HG03460 (cell line): ENCODE data around the gene SORBS2.

Experiments
- ATAC-seq: cut with Tn5 transposase; IDR thresholded peaks from one replicate; pipeline ENCODE4 v1.9.1; 2021; ENCODE audit not compliant: unreplicated experiment

SORBS2 gene

DNA sequence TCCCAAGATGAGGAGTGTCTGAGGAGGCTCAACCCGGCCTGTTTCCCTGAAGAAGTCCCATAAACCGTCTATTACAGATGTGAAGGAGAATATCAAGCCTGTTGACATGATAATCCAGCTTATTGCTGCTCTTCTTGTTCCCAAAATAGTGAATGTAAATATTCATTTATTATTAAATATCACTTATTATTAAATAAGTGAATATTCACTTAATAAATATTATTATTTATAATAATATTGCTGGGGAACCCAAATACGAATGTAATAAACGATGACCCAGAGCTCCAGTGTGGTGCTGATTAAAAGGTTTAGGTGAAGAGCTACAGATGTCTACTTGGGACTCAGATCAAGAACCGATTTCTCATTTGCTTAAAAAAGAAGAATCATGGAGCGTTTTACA is 23.8 kb upstream of the SORBS2 start:
- ATAC-seq = no peak

DNA sequence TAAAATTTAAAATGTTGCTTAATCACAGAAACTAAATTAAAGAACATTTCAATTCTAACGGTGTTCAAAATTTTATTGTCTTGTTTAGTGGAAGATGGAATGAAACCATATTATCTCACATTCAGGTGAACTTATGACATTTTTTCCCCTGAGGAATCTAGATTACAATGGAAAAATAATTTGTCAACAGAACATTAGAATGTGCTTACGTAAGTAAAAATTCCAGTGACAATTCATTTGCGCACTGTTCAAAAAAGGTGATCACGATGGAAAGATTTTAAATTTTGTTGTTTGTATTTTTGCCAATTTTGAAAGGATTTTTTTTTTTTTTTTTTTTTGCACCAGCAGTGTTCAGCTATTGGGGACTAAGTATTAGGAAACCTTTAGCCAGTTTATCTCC is 23.3 kb upstream of the SORBS2 start:
- ATAC-seq = no peak

DNA sequence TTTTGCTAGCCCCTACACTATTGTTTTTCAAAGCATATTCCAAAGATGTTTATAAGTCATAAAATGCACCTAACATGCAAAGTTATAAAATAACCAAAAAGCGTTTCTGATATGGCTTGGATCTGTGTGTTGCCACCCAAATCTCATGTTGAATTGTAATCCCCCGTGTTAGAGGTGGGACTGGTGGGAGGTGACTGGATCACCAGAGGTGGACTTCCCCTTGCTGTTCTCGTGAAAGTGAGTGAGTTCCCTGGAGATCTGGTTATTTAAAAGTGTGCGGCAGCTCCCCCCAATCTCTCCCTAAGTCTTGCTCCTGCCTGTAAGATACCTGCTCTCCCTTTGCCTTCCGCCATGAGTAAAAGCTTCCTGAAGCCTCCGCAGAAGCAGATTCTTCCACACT is 22.8 kb upstream of the SORBS2 start:
- ATAC-seq = no peak

DNA sequence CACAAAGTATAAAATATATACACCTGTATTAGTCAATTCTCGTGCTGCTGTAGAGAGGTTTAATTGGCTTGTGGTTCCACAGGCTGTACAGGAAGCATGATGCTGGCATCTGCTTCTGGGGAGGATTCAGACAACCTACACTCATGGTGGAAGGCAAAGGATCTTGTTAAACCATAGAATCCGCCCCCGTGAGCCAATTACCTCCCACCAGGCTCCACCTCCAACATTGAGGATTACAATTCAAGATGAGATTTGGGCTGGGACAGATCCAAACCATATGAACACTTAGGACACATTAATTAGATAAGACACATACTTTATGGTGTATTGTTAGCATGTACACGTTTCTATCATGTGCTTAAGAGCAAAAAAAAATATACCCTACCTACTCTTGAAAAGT is 22.1 kb upstream of the SORBS2 start:
- ATAC-seq = no peak

DNA sequence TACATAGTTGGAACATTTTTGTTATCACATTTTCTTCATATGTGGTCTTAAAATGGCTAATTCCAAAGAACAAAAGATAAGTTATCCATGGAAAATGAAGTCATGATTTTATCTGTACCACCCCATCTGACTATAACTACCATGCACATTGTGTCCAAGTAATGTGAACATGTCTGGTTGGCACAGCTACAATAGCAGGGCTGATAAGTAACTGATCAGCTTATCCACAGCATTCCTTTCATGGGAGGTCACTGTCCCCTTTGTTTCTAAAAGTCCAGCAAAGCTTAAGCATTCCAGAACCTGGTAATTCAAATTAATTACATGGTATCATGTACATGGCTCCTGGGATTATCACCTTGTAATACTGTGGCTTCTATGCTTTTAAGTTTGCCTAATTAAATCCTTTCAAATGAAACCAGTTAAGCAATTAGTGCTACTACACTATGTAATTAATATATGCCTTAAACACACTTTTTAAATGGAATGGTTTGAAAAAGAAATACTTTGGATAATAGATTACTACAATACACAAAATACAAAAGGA is 21.1 kb upstream of the SORBS2 start:
- ATAC-seq = no peak

DNA sequence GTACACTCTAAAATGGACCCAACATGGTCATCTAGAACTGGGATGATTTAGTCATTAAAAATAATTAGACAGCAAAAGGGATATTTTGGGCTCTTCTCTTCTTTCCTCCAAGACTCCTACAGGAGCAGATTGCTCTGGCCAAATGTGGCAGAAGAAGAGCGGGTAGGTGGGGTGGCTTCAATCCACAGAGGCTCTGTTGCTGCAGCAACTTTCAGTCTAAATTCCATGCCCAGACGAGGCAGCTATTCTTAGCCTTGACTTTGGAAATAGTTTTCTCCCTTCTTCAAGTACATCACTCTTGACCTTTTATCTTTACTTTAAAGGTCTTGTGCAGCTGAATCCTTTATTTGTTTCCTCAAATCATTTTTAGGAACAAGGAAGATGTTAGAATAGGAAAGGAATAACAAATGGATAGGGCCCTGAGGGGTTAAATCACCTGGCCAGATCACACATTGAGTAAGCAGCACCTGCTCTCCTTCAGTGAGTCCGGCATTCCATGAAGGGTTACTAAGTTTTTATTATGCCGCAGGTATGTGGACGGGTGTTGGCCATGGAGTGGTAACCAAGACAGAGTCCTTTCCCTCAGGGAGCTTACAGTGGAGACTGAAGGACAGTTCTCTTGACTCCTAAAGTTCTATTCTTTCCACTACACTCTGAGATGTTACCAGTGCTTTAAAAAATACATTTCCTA is 19.3 kb upstream of the SORBS2 start:
- no peak for ATAC-seq

DNA sequence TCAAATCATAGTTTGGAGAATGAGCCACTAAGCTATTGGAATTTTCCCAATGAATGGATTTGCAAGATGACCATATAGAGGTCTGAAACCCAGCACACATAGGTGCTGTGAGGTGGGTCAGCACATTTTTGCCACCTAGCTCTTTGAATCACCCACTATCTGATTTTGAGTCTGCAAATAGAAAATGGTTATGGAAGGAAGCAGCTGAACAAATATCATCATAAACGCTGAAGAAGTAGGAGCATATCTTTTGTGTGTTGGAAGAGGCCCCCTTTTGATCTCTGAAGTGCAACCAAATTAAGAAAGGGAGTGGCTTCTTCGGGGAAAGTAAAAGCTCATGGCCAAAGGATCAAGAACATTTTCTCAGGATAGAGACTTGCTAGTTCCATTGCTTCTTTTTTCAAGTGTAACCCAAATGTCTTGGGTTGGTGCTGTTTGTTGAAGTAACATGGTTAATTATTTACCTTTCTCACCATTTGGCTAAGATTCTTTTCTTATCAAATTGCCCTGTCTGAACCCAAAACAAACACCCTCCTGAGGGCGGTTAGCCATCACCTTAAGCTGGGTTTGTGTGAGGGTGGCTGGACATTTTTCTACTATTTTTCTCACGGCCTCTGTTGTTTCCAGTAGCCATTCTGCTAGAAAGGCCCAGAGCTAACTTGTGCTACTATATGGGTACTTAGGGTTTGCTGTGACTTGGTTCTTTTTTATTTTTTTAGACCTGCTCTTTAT is 18.4 kb upstream of the SORBS2 start:
- ATAC-seq = no peak

DNA sequence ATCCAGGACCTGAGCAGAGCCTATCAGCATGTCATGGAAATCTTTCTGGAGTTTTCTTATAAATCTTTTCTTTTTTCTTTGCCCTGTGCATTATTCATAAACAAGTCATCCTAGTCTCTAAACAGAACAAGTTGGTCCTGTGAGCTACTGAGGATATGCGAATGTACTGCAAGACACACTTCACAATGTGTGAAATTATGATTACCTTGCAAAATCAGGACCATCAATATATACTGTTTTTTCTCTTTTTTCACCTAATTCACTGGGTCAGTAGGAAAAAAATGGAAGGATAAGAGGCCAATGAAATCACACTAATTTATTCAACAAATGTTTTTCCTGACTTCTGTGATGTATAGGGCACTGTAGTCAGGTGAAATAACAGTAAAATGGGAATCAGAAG is 14.4 kb upstream of the SORBS2 start:
- ATAC-seq = no peak

DNA sequence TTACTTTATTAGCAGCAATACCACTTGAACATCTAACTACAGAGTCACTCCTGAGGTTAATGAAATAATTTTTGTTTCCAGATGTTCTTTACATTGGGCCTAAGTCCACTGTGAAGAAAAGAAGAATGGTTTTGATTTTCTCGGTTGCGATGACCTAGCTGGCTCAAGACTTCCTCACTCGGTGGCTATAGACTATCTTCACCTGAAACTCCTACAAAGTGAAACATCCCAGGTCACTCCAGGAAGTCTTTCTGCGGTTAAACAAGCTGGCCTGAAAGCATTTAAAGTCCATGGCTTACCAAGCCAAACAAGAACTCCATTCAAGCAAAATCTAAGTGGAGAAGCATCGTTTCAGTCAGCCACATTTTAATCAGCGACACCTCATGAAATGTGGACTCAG is 13.7 kb upstream of the SORBS2 start:
- ATAC-seq = no peak

DNA sequence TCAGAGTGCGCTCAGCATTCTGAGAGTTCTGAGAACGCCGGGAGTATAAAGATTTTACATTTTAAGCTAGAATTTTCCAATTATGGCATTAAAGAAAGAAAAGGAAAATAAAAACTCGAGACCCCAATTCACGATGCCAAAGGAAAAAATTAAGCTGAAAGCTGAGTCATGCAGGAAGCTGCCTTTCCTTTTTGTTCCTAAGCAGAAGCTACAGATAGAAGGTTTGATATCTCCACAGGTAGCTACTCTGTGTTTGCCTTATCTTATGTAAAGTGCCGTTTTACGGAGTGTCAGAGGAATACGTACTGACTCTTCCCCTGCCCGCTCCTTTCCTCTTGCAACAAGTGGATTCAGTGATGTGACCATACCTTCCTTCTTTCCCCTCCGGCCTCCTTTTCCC is 10.8 kb upstream of the SORBS2 start:
- no peak for ATAC-seq

DNA sequence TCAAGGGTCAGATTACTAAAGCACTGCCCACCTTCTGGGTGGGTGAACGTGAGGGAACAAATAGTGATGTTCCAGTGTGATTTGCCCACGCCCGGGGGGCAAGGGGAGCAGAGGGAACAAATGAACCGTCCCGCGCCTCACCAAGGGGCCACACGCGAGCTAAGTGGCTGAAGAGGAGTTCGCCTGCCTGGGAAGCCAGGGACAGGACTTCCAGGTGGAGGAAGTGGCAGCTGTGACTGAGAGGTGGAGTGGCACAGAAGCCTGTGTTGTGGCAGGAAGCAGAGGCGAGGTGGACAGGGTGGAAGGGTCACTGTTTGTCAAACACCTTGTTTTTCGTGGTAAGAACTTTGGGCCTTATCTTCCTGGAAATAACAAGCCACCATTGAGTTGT is 9.0 kb upstream of the SORBS2 start:
- ATAC-seq = no peak

DNA sequence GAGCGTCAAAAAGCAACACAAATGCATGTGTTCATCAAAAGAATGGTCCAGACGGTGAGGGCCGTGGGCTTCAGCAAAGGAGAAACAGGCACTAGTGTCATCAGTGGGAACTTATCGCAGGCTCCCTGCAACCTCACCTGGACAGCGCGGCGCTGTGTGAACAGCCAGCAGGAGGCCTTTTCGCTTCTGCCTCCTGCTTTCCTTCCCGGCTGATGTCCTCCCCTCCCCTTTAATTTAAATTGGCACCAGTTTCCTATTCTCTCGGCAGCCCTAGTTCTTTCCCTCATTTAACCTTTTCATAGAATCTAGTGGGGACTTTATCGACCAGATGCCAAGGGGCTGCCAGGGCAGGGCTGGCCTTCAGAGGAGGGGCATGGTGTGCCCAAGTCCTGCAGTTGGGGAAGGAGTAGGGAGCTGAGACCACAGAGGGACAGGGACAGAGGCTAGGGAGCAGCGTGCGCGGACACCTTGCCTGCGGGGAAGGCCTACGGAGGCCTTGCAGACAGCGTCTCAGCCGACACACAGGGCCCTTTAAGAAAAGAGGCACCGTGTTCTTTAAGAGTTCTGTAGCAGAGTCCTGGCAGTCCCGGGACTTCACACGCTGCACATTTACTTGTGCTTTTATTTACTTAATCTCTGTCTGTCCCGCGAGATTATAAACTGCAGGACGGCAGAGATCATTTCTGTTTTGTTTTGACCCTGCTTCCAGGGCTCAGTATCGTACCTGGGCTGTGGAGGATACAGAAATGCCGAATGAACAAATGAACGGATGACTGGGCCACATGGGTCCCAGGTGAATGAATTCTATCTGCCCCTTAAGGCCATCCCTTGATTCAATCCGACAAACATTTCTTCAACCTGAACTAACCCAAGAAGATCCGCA is 8.4 kb upstream of the SORBS2 start:
- no peak for ATAC-seq

DNA sequence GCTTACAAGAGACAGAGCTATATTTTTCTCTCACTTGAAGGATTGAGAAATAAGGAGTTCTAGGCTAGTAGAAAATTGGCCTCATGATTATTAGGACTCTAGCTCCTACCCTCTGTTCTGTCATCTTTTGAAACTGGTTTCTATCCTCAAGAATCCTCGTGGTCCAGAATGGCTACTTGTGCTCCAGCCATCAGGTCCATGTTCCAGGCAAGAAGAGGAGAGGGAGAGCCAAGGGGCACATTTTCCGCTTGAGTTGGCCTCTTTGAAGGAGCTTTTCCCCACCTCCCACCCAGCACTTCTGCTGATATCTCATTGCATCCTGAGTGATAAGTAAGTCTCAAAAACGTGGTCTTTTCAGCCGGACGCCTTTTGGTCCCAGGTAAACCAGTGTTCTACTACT is 7.2 kb upstream of the SORBS2 start:
- no peak for ATAC-seq

DNA sequence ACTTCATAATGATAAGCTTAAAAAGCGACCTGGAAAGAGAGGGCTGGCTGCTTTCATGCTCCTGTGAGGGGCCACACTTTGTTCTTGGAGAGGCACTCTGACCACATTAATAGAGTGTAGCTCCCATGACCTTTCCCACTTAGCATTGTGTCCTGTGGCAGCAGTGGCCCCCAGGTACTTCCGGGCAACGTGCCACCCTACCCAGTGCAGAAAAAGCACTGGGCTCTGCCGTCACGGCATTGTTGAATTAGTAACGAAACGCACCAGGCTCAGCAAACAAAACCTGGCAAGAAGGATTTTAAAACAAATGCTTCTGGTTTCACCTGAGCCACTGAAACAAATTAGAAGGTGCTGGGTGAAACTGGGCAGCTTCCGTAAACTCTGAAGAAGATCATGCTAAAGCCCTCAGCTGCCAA is 5.4 kb upstream of the SORBS2 start:
- no peak for ATAC-seq

DNA sequence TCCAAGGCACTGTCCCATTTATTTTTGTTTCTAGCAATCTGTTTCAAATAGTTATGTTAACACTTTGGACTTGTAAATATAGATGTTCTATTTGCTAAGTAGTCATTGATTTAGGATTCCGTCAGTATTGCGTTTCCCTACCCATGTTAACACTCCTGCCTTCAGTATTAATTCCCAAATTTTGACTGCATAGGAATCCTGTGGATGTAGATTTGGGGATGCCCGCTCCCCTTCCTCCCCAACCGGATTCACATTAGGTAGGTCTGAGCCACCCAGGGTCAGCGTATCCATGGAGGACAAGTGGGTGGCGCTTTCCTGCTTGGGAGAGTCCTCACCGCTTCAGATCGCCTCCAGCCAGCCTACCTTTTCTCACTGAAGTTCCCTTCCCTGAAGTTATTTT is 1.1 kb upstream of the SORBS2 start:
- no peak for ATAC-seq

DNA sequence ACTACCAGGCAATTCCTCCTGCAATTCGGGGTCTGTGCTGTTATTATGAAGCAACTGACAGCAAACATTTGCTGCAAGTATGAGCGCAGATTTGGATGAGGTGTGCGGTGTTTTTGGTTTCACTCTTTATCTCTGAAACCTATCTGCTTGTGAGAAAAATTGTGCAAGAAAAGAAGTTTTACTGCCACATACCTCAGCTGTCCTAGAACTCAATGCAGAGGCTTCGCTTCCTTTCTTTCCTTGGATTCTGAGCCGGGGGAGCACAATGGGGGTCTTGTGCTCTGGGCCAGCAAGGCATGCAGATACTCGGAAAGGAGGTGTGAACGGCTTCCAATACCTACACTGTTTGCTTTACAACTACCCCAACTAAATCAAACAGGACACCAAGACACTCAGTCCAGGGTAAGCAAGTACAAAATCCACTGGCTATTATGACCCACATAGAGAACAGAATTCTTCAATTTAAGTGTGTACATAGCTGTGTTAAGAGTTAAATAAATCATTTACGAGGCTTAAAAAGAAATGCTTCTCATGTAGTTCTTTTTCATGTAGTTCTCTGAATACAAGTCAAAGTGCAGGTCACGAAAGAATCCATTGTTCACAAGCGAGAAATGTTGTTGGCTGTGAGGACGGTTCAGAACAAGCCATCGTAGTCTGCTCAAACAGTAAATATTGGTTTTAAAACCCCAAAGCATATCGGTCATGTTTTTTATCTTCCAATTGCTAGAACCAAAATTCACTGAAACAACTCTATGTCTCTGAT is 1.1 kb downstream of the SORBS2 start:
- no peak for ATAC-seq

DNA sequence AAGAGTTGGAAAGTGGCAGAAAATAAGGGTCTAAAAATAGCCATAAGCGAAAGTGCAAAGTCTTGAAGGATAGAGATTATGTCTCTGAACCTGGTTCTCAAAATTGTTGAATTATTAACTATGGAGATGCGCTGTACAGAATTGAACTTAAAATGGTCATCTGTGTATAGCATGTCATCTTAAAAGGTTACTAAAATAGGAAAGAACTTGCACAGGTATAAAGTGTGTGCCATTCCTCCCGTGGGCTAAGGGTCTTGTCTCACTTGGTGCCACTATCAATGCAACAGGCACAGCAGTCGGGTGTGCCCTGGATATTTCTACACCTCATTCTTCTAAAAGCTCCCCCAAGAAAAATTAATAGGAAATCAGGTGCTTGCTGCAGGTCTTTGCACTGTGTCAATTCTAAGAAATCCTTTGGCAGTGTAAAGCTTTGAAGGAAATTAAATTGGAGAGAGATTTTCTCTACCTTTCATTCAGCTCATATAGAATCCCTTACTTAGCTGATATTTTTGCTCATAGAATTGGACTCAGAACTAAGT is 2.4 kb downstream of the SORBS2 start:
- no peak for ATAC-seq

DNA sequence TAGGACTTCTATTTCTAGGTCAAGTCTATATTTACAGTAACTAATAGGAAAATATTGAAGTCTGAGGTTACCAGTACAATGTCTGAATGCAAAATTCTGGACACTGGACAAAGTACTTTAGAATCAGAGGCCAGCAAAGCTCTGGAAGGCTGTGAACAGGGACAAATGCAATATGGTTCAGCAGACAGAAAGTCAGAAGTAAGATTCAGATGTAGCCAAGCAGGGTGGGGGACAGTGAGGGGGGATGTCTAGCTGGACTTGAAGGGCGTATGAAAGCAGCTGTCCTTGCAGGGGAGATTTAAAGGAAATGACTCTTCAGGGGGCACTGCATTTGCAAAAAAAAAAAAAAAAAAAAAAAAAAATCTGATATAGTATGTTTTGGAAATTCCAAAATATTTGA is 2.9 kb downstream of the SORBS2 start:
- ATAC-seq = no peak

DNA sequence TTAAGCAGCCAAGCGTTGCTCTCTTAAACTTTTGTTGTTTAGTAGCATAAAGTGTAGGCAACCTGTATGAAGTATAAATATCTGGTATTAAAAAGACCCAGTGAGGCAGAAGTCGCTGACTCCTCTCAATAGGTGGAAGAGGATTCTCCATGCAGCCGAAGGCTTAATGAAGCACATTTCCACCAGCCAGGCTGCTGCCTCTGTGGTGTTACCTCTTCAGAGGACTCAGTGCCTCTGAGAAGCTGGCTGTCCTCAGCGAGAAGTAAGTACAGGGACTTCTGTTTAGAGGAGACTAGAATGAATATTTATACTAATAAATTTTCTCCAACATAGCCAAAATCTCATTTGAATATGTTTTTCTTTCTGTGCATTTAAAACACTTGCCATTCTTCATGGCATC is 6.0 kb downstream of the SORBS2 start:
- ATAC-seq = no peak

DNA sequence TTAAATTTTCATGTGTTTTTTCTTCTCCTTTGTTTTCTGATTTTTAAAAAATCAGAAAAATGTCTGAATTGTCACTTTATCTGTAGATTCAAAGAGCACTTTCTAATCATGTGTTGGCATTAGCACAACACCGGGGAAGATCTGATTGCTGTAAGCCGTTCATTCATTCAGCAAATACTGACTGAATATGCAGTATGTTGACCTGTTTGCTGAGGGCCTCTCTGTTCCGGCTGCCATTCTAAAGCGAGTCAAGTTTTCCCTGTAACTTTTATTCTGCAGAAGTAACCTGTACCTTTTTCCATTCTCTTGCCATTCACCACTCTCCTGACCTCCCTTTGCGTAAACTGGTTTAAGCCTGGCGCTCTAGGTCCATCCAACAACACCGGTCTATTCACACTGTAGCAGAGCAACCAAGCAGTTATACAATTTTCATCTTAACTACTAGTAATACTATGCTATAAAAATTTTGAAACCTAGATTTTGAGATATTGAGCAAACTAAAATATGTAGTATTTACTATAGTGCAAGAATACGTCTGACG is 6.7 kb downstream of the SORBS2 start:
- no peak for ATAC-seq
